ENCODE measurements around the gene MDM2. TPM values are rescaled to one million over a fixed set of nuclear protein-coding genes. Genes with fewer than 3 reads are reported as not detected.

Gene MDM2
- total RNA-seq, 1 experiment from 2014 or later, result 159 TPM

GRCh38 chr12:68851592-68852306, 43.8 kb downstream of the MDM2 start:
- H3K27me3 ChIP-seq (ENCODE audit: insufficient read depth, low read length), result no peaks in the 10 kb centered on the region
- H3K27ac ChIP-seq (ENCODE audit: insufficient read length, low read depth, low read length), result no peak overlapping the region
- no peak overlapping the region for H3K4me2 ChIP-seq (ENCODE audit: insufficient read depth, insufficient read length, low read length)
- H3K9ac ChIP-seq (ENCODE audit: extremely low read depth, insufficient read length, low read length), result no peak overlapping the region
- no peaks in the 10 kb centered on the region for H3K9me3 Mint-ChIP-seq
- WGBS (ENCODE audit: extremely low coverage, insufficient read length, low lambda C conversion rate), result no CpG with 5 or more reads among the region's 2 CpGs
- no peak overlapping the region for H4K5ac ChIP-seq (ENCODE audit: insufficient read length, low read depth, low read length)
- H3K4me3 Mint-ChIP-seq, result no peak overlapping the region
- no peaks in the 10 kb centered on the region for H3K23me2 ChIP-seq (ENCODE audit: insufficient read length, low read depth, low read length, poor library complexity, severe bottlenecking)
- no peak overlapping the region for H2AFZ ChIP-seq (ENCODE audit: low read length)
- H3K79me2 ChIP-seq (ENCODE audit: insufficient read depth, low read length), result no peaks in the 10 kb centered on the region
- no peak overlapping the region for H3T11ph ChIP-seq (ENCODE audit: low read length)
- no peak overlapping the region for H3K56ac ChIP-seq (ENCODE audit: insufficient read length, low read depth, low read length)
- H4K20me1 ChIP-seq (ENCODE audit: control insufficient read depth, insufficient read depth, insufficient read length), result no peaks in the 10 kb centered on the region
- no peak overlapping the region for H3K23ac ChIP-seq (ENCODE audit: insufficient read length, low read depth, low read length)
- H3K18ac ChIP-seq (ENCODE audit: insufficient read length, low read depth, low read length), result no peak overlapping the region
- no peak overlapping the region for H4K8ac ChIP-seq (replicated peaks; ENCODE audit: insufficient read length, low read depth, low read length)
- no peaks in the 10 kb centered on the region for H3K4me1 ChIP-seq (ENCODE audit: insufficient read depth, low read length)
- no peak overlapping the region for H3K4ac ChIP-seq (ENCODE audit: low read depth, low read length)
- TF ChIP-seq, protein P1, sequence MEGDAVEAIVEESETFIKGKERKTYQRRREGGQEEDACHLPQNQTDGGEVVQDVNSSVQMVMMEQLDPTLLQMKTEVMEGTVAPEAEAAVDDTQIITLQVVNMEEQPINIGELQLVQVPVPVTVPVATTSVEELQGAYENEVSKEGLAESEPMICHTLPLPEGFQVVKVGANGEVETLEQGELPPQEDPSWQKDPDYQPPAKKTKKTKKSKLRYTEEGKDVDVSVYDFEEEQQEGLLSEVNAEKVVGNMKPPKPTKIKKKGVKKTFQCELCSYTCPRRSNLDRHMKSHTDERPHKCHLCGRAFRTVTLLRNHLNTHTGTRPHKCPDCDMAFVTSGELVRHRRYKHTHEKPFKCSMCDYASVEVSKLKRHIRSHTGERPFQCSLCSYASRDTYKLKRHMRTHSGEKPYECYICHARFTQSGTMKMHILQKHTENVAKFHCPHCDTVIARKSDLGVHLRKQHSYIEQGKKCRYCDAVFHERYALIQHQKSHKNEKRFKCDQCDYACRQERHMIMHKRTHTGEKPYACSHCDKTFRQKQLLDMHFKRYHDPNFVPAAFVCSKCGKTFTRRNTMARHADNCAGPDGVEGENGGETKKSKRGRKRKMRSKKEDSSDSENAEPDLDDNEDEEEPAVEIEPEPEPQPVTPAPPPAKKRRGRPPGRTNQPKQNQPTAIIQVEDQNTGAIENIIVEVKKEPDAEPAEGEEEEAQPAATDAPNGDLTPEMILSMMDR (conservative IDR thresholded peaks at IDR 0.05), result no peak
- H4K91ac ChIP-seq (ENCODE audit: insufficient read length, low read depth, low read length), result no peak overlapping the region
- peaks cover 4% of the 10 kb centered on the region; the same call in 1 of the 2 replicates for H3K27me3 Mint-ChIP-seq (ENCODE audit: low read depth)
- H3K9me3 ChIP-seq (ENCODE audit: control insufficient read depth, low read depth, low read length), result no peaks in the 10 kb centered on the region
- no peak overlapping the region for H2BK15ac ChIP-seq (ENCODE audit: low read depth, low read length)
- no peak overlapping the region for H2BK5ac ChIP-seq (ENCODE audit: insufficient read length, low read length)
- H3K79me1 ChIP-seq (ENCODE audit: insufficient read depth, low read depth, low read length, poor library complexity, severe bottlenecking), result no peaks in the 10 kb centered on the region
- no peak overlapping the region for H3K14ac ChIP-seq (ENCODE audit: insufficient read depth, low read length)
- H2BK120ac ChIP-seq (ENCODE audit: low read depth, low read length, poor library complexity, severe bottlenecking), result no peak overlapping the region
- DNase-seq, result no peak
- H2BK12ac ChIP-seq (ENCODE audit: insufficient read length, low read depth, low read length), result no peak overlapping the region
- H2AK5ac ChIP-seq (ENCODE audit: insufficient read length, low read length), result no peak overlapping the region
- no peaks in the 10 kb centered on the region for H3K4me1 Mint-ChIP-seq
- H2BK20ac ChIP-seq (ENCODE audit: low read depth, low read length, poor library complexity, severe bottlenecking), result no peak overlapping the region
- H3K36me3 Mint-ChIP-seq (ENCODE audit: insufficient read depth in 1 of 3, low read depth in 3 of 3), result no peaks in the 10 kb centered on the region
- no peak overlapping the region for H3K27ac Mint-ChIP-seq
